ENCODE measurements around the gene ARHGAP15.

DNA sequence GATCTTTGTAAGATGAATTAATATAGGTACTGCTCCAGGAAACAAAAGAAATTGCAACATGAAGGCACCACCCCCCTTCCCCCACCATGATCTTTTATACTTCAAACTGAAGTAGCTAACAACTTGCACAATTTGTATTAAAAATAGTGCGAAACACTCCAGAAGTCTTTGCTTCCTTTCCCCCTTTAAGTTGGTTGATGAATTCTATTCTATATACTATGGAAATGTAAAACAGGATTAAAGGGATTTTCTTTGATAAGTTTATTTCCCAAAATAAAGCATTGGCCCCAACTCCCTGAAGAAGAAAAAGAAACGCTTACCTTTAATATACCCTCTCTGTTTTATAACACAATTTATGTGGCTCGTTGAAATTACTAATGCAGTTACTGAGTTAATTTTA lies 227.1 kb downstream of the ARHGAP15 start:
- TF ChIP-seq, protein P1, sequence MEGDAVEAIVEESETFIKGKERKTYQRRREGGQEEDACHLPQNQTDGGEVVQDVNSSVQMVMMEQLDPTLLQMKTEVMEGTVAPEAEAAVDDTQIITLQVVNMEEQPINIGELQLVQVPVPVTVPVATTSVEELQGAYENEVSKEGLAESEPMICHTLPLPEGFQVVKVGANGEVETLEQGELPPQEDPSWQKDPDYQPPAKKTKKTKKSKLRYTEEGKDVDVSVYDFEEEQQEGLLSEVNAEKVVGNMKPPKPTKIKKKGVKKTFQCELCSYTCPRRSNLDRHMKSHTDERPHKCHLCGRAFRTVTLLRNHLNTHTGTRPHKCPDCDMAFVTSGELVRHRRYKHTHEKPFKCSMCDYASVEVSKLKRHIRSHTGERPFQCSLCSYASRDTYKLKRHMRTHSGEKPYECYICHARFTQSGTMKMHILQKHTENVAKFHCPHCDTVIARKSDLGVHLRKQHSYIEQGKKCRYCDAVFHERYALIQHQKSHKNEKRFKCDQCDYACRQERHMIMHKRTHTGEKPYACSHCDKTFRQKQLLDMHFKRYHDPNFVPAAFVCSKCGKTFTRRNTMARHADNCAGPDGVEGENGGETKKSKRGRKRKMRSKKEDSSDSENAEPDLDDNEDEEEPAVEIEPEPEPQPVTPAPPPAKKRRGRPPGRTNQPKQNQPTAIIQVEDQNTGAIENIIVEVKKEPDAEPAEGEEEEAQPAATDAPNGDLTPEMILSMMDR (conservative IDR thresholded peaks at IDR 0.05; ENCODE audit: low read depth in 2 of 2): no peak
- no peak for TF ChIP-seq POLR2AphosphoS5 (IDR thresholded peaks at IDR 0.05; ENCODE audit: low read depth)

Measured in GM23338 (cell line).